HL-60 (cell line): Measurements from ENCODE around the gene PSIP1.

Experiments
- DNase-seq, 2 experiments: peaks; one replicate each; pipeline ENCODE4 v3.0.0-alpha.2; 2010 to 2020; ENCODE audit warnings: low read depth in 1 of 2, low spot score in 1 of 2
- H3K27ac ChIP-seq: fragments of 250-450 bp; sonication (Bioruptor Pico); replicated peaks from 2 replicates; pipeline ENCODE4 v1.5.1; 2020; ENCODE audit warnings: mild to moderate bottlenecking, moderate library complexity
- H3K27me3 ChIP-seq: fragments of 250-450 bp; sonication (Bioruptor Pico); 2 replicates; pipeline ENCODE4 v1.5.1; 2021; ENCODE audit warnings: mild to moderate bottlenecking, moderate library complexity; ENCODE audit not compliant: insufficient read depth, poor library complexity, severe bottlenecking
- H3K4me3 ChIP-seq: replicated peaks from 2 replicates; pipeline ENCODE4 v1.5.1; 2011; ENCODE audit warnings: mild to moderate bottlenecking, control low read depth, low read length; ENCODE audit not compliant: insufficient read depth
- CTCF ChIP-seq: IDR thresholded peaks from one replicate; pipeline ENCODE4 v1.5.1; 2011; ENCODE audit warnings: low read length, control low read depth, inconsistent platforms; ENCODE audit not compliant: insufficient read depth
- GABPA ChIP-seq: IDR thresholded peaks from 2 replicates; pipeline ENCODE4 v1.6.1; 2012; ENCODE audit warnings: low read depth
- POLR2AphosphoS5 ChIP-seq: IDR thresholded peaks from 2 replicates; pipeline ENCODE4 v1.6.1; 2012; ENCODE audit warnings: low read depth
- REST ChIP-seq: IDR thresholded peaks from 2 replicates; pipeline ENCODE4 v1.6.1; 2012; ENCODE audit warnings: low read depth; ENCODE audit not compliant: insufficient replicate concordance
- SPI1 ChIP-seq: IDR thresholded peaks from 2 replicates; pipeline ENCODE4 v1.6.1; 2012; ENCODE audit warnings: low read depth, mild to moderate bottlenecking, borderline replicate concordance

The PSIP1 gene

GRCh38 chr9:15484802-15485201 lies 26.0 kb downstream of the PSIP1 start:
- H3K27ac ChIP-seq: no peak overlapping the region
- TF ChIP-seq GABPA (no peak), POLR2AphosphoS5 (no peak), SPI1 (no peak), CTCF (no peak), REST (no peak)

GRCh38 chr9:15482146-15482545 lies 28.6 kb downstream of the PSIP1 start:
- TF ChIP-seq REST (no peak), GABPA (no peak), POLR2AphosphoS5 (no peak), SPI1 (no peak), CTCF (no peak)
- Histone ChIP-seq H3K4me3 (no peak overlapping the region), H3K27ac (no peak overlapping the region), H3K27me3 (no peaks in the 10 kb centered on the region)
- no peak for DNase-seq

More at GRCh38 chr9:15484802-15485201, 26.0 kb downstream of the PSIP1 start:
- no peaks in the 10 kb centered on the region for H3K27me3 ChIP-seq
- H3K4me3 ChIP-seq: no peak overlapping the region
- DNase-seq: no peak

GRCh38 chr9:15480028-15480427 lies 30.7 kb downstream of the PSIP1 start:
- TF ChIP-seq GABPA (no peak), POLR2AphosphoS5 (no peak), REST (no peak), SPI1 (no peak), CTCF (no peak)
- DNase-seq: no peak
- Histone ChIP-seq H3K4me3 (no peak overlapping the region), H3K27me3 (no peaks in the 10 kb centered on the region), H3K27ac (no peak overlapping the region)
